H9 (cell line): Measurements from ENCODE around the gene DDX27. TPM values are rescaled to one million over a fixed set of nuclear protein-coding genes. Genes with fewer than 3 reads are reported as not detected.

ENCODE experiments used
- DNase-seq: peaks from one replicate; pipeline ENCODE4 v3.0.0-alpha.2; 2017
- H2AFZ ChIP-seq: one replicate; pipeline ENCODE4 v1.6.1; 2013; ENCODE audit warnings: mild to moderate bottlenecking, low read length, control low read depth, moderate library complexity
- H2AK5ac ChIP-seq: 2 replicates; pipeline ENCODE4 v1.6.1; 2013; ENCODE audit warnings: low read length, control low read depth, mixed read lengths; ENCODE audit not compliant: insufficient read length
- H2BK120ac ChIP-seq: one replicate; pipeline ENCODE4 v1.6.1; 2013; ENCODE audit warnings: low read depth, mild to moderate bottlenecking, low read length, control low read depth, inconsistent platforms; ENCODE audit not compliant: poor library complexity, severe bottlenecking
- H2BK12ac ChIP-seq: 2 replicates; pipeline ENCODE4 v1.6.1; 2013; ENCODE audit warnings: low read length, control low read depth, mixed read lengths, low read depth; ENCODE audit not compliant: insufficient read length
- H2BK15ac ChIP-seq: 2 replicates; pipeline ENCODE4 v1.6.1; 2013; ENCODE audit warnings: low read depth, low read length, control low read depth
- H2BK20ac ChIP-seq: one replicate; pipeline ENCODE4 v1.6.1; 2013; ENCODE audit warnings: low read depth, mild to moderate bottlenecking, low read length, control low read depth, inconsistent platforms; ENCODE audit not compliant: poor library complexity, severe bottlenecking
- H2BK5ac ChIP-seq: 2 replicates; pipeline ENCODE4 v1.6.1; 2013; ENCODE audit warnings: low read length, control low read depth, mixed read lengths; ENCODE audit not compliant: insufficient read length
- H3K14ac ChIP-seq: 2 replicates; pipeline ENCODE4 v1.6.1; 2013; ENCODE audit warnings: low read length, control low read depth; ENCODE audit not compliant: insufficient read depth
- H3K18ac ChIP-seq: 2 replicates; pipeline ENCODE4 v1.6.1; 2013; ENCODE audit warnings: low read depth, mild to moderate bottlenecking, mixed read lengths, low read length, control low read depth; ENCODE audit not compliant: insufficient read length
- H3K23ac ChIP-seq: 2 replicates; pipeline ENCODE4 v1.6.1; 2013; ENCODE audit warnings: low read length, control low read depth, mixed read lengths, low read depth; ENCODE audit not compliant: insufficient read length
- H3K23me2 ChIP-seq: 2 replicates; pipeline ENCODE4 v1.6.1; 2013; ENCODE audit warnings: low read depth, mild to moderate bottlenecking, mixed read lengths, low read length, control low read depth; ENCODE audit not compliant: insufficient read length, poor library complexity, severe bottlenecking
- H3K27ac ChIP-seq: 2 replicates; pipeline ENCODE4 v1.5.1; 2013; ENCODE audit warnings: low read length, control low read depth, mixed read lengths, low read depth; ENCODE audit not compliant: insufficient read length
- H3K27me3 ChIP-seq: 2 replicates; pipeline ENCODE4 v1.6.1; 2013; ENCODE audit warnings: low read length, control low read depth, inconsistent platforms; ENCODE audit not compliant: insufficient read depth
- H3K4ac ChIP-seq: 2 replicates; pipeline ENCODE4 v1.6.1; 2013; ENCODE audit warnings: low read depth, mild to moderate bottlenecking, control low read depth, inconsistent platforms, low read length, moderate library complexity
- H3K4me1 ChIP-seq: 2 replicates; pipeline ENCODE4 v1.6.1; 2013; ENCODE audit warnings: low read length, control low read depth, inconsistent platforms; ENCODE audit not compliant: insufficient read depth
- H3K4me2 ChIP-seq: 2 replicates; pipeline ENCODE4 v1.6.1; 2013; ENCODE audit warnings: low read length, control low read depth, mixed read lengths; ENCODE audit not compliant: insufficient read length, insufficient read depth
- H3K56ac ChIP-seq: 2 replicates; pipeline ENCODE4 v1.6.1; 2013; ENCODE audit warnings: low read depth, mild to moderate bottlenecking, mixed read lengths, low read length, control low read depth; ENCODE audit not compliant: insufficient read length
- H3K79me1 ChIP-seq: 2 replicates; pipeline ENCODE4 v1.6.1; 2013; ENCODE audit warnings: low read depth, mild to moderate bottlenecking, moderate library complexity, low read length, control low read depth, inconsistent platforms; ENCODE audit not compliant: insufficient read depth, poor library complexity, severe bottlenecking
- H3K79me2 ChIP-seq: 2 replicates; pipeline ENCODE4 v1.6.1; 2013; ENCODE audit warnings: low read length, control low read depth, inconsistent platforms; ENCODE audit not compliant: insufficient read depth
- H3K9ac ChIP-seq: 2 replicates; pipeline ENCODE4 v1.6.1; 2013; ENCODE audit warnings: low read length, control low read depth, mixed read lengths; ENCODE audit not compliant: insufficient read length; ENCODE audit errors: extremely low read depth
- H3K9me3 ChIP-seq: one replicate; pipeline ENCODE4 v1.6.1; 2013; ENCODE audit warnings: low read depth, low read length, inconsistent platforms; ENCODE audit not compliant: control insufficient read depth
- H3T11ph ChIP-seq: one replicate; pipeline ENCODE4 v1.6.1; 2013; ENCODE audit warnings: mild to moderate bottlenecking, low read length, control low read depth, inconsistent platforms
- H4K20me1 ChIP-seq: one replicate; pipeline ENCODE4 v1.6.1; 2013; ENCODE audit not compliant: control insufficient read depth, insufficient read length, insufficient read depth
- H4K5ac ChIP-seq: 2 replicates; pipeline ENCODE4 v1.6.1; 2013; ENCODE audit warnings: low read depth, mild to moderate bottlenecking, mixed read lengths, low read length, control low read depth; ENCODE audit not compliant: insufficient read length
- H4K8ac ChIP-seq: replicated peaks from 2 replicates; pipeline ENCODE4 v1.6.1; 2013; ENCODE audit warnings: low read length, control low read depth, mixed read lengths, low read depth; ENCODE audit not compliant: insufficient read length
- H4K91ac ChIP-seq: 2 replicates; pipeline ENCODE4 v1.6.1; 2013; ENCODE audit warnings: low read depth, mild to moderate bottlenecking, moderate library complexity, mixed read lengths, low read length, control low read depth; ENCODE audit not compliant: insufficient read length
- H3K27ac Mint-ChIP-seq, 3 experiments: 2 replicates in 2 of 3; 3 replicates in 1 of 3; pipeline ENCODE4 v1.8.0; 2020 to 2021; ENCODE audit warnings: mixed read lengths in 3 of 3, mild to moderate bottlenecking in 1 of 3, moderate library complexity in 1 of 3
- H3K27me3 Mint-ChIP-seq: 2 replicates; pipeline ENCODE4 v1.8.0; 2021; ENCODE audit warnings: low read depth, mild to moderate bottlenecking, moderate library complexity, mixed read lengths
- H3K36me3 Mint-ChIP-seq, 3 experiments: 2 replicates in 2 of 3; 3 replicates in 1 of 3; pipeline ENCODE4 v1.8.0; 2020 to 2021; ENCODE audit warnings: low read depth in 3 of 3, mixed read lengths in 3 of 3; ENCODE audit not compliant: insufficient read depth in 1 of 3
- H3K4me1 Mint-ChIP-seq, 2 experiments: 2 replicates each; pipeline ENCODE4 v1.8.0; 2020; ENCODE audit warnings: mixed read lengths in 2 of 2
- H3K4me3 Mint-ChIP-seq, 2 experiments: 2 replicates in 1 of 2; 3 replicates in 1 of 2; pipeline ENCODE4 v1.8.0; 2020 to 2021; ENCODE audit warnings: mild to moderate bottlenecking in 2 of 2, mixed read lengths in 2 of 2, moderate library complexity in 1 of 2
- H3K9me3 Mint-ChIP-seq, 2 experiments: 2 replicates in 1 of 2; 3 replicates in 1 of 2; pipeline ENCODE4 v1.8.0; 2020; ENCODE audit warnings: mild to moderate bottlenecking in 2 of 2, mixed read lengths in 2 of 2, moderate library complexity in 1 of 2
- WGBS: extraction: QIAGEN DNeasy Blood & Tissue Kit; methylation state at CpG from one replicate; pipeline ENCODE4 v1.1.7; 2013; ENCODE audit warnings: missing lambda C conversion rate, low lambda C conversion rate, mixed read lengths; ENCODE audit not compliant: insufficient read length; ENCODE audit errors: extremely low coverage; 5-methylcytosine and 5-hydroxymethylcytosine counted together
- total RNA-seq: library from RNA; stranded (reverse); gene quantifications from 2 replicates; pipeline ENCODE4 v1.2.1, GENCODE V29; 2021
- TF ChIP-seq, protein P1 (sequence below): fragments of 200-600 bp; sonication (generic); conservative IDR thresholded peaks from 3 replicates; pipeline ENCODE4 v1.8.0; 2021; ENCODE audit warnings: antibody characterized with exemption, mild to moderate bottlenecking

The DDX27 gene
- total RNA-seq, 1 experiment from 2014 or later = 46.9 TPM

DNA sequence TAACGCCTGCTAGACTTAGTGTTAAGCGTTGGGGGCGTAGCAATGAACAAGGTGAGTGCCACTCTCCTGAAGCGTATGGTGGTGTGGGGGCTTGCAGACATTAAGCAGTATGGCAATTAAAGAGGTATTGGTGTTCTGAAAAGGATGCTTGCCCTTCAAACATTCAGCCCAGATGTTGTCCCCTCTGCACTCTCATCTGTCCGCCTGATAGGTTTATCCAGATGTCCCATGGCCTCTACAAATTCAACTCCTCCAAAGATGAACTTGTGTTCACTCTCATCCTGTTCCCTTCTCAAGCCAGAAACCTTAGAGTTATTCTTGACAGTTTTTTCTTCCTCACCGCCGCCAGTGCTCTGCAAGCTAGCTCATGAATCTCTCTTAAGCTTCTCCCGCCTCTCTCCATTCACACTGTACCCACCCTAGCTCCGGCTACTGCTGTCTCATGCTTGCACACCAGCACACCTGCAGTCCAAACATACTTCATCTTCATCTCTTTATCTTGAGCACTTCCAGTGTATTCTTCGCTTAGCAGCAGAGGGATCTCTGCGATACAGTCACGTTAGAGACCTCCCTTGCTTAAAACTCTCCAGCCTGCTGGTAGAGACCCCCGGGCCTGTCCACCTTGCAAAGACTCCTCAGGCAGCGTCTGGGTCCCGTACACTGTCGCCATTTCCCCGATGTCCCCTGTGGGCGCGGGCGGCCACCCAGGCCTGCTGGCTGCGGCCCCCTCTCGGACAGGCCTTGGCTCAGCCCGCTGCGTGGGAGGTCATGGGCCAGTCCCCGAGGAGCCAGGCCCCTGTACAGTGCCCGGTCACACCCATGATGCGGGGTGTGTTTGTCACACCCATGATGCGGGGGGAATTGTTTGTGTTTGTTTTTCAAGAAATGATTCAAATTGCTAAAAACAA is 962 bp downstream of the DDX27 start:
- H3K56ac ChIP-seq = no peak overlapping the region
- H4K5ac ChIP-seq = no peak overlapping the region
- H3K27ac ChIP-seq = no peak overlapping the region
- H3K23me2 ChIP-seq = peaks cover 8% of the 10 kb centered on the region
- TF ChIP-seq, protein P1, sequence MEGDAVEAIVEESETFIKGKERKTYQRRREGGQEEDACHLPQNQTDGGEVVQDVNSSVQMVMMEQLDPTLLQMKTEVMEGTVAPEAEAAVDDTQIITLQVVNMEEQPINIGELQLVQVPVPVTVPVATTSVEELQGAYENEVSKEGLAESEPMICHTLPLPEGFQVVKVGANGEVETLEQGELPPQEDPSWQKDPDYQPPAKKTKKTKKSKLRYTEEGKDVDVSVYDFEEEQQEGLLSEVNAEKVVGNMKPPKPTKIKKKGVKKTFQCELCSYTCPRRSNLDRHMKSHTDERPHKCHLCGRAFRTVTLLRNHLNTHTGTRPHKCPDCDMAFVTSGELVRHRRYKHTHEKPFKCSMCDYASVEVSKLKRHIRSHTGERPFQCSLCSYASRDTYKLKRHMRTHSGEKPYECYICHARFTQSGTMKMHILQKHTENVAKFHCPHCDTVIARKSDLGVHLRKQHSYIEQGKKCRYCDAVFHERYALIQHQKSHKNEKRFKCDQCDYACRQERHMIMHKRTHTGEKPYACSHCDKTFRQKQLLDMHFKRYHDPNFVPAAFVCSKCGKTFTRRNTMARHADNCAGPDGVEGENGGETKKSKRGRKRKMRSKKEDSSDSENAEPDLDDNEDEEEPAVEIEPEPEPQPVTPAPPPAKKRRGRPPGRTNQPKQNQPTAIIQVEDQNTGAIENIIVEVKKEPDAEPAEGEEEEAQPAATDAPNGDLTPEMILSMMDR = no peak
- H2BK20ac ChIP-seq = no peak overlapping the region
- no peak overlapping the region for H4K91ac ChIP-seq
- H2AK5ac ChIP-seq = no peak overlapping the region
- Mint-ChIP-seq H3K27ac (peak overlapping the region in 2 of 3 experiments; percentile 70 to 99), H3K4me1 (peaks cover 14 to 17% of the 10 kb centered on the region in 2 experiments), H3K9me3 (no peaks in the 10 kb centered on the region; a peak in 1 of 5 replicates), H3K4me3 (peak overlapping the region; percentile 94 to 97), H3K27me3 (no peaks in the 10 kb centered on the region; the same call in none of the 2 replicates), H3K36me3 (peaks cover 29 to 42% (median 42%) of the 10 kb centered on the region in 3 experiments; a peak in 6 of 7 replicates)
- H3K4me2 ChIP-seq = peak overlapping the region; percentile 94
- no peak overlapping the region for H2AFZ ChIP-seq
- H3K27me3 ChIP-seq = no peaks in the 10 kb centered on the region
- H2BK5ac ChIP-seq = no peak overlapping the region
- H3K79me1 ChIP-seq = no peaks in the 10 kb centered on the region
- no peak overlapping the region for H3T11ph ChIP-seq
- DNase-seq = no peak
- H2BK12ac ChIP-seq = no peak overlapping the region
- no peak overlapping the region for H4K8ac ChIP-seq
- H3K79me2 ChIP-seq = peaks cover 7% of the 10 kb centered on the region; the same call in 1 of the 2 replicates
- H3K9ac ChIP-seq = peak overlapping the region; percentile 84
- no peak overlapping the region for H2BK120ac ChIP-seq
- no CpG with 5 or more reads among the region's 28 CpGs for WGBS
- H2BK15ac ChIP-seq = no peak overlapping the region
- no peaks in the 10 kb centered on the region for H4K20me1 ChIP-seq
- no peak overlapping the region for H3K14ac ChIP-seq
- no peak overlapping the region for H3K23ac ChIP-seq
- no peak overlapping the region for H3K18ac ChIP-seq
- no peaks in the 10 kb centered on the region for H3K9me3 ChIP-seq
- no peaks in the 10 kb centered on the region for H3K4me1 ChIP-seq
- no peak overlapping the region for H3K4ac ChIP-seq
